Spleen (tissue), 7 donors: Measurements from ENCODE around the gene MYO16.

Source experiments
- POLR2AphosphoS5 ChIP-seq, 3 donors: sonication (generic); formaldehyde crosslinking; IDR thresholded peaks; one replicate each; pipeline ENCODE4 v1.5.1; 2017; ENCODE audit warnings: antibody characterized with exemption in 3 of 3
- TF ChIP-seq, protein P1 (sequence below), 11 experiments: fragments of 200-600 bp in 7 of 11; fragments of 450-650 bp in 4 of 11; sonication (generic) in 4 of 11; IDR thresholded peaks in 8 of 11; conservative IDR thresholded peaks in 3 of 11; 1 replicate in 7 of 11; 2 replicates in 4 of 11; pipeline versions ENCODE4 v1.4.0 to v1.8.0; 2016 to 2021; ENCODE audit warnings: antibody characterized with exemption in 11 of 11, inconsistent platforms in 4 of 11, mild to moderate bottlenecking in 1 of 11
- donor health status: DM: no; HTN: no; CAD: no; lungs with moderate emphysema.
- donor health status: DM: no; HTN: no; CAD: no.
- donor health status: DM: no; HTN: no; CAD: no.

DNA sequence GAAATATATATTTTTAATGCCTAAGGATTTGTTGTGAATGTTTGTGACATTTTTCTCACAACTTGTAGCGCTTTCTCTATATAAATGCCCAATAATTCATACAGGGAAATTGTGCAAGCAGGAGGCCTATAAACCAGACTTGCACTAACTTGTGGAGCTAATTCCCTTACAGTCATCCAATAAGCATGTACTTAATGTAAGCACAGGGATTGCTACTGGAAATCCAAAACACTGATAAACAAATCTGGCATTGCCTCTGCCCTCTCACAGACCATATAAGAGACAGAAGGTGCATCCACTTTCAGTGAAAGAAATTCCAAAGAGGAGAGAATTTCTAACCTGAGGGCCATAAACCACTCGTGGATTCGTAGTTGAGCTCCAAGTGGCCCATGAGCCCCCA, 518.8 kb downstream of the MYO16 start:
- TF ChIP-seq, protein P1, sequence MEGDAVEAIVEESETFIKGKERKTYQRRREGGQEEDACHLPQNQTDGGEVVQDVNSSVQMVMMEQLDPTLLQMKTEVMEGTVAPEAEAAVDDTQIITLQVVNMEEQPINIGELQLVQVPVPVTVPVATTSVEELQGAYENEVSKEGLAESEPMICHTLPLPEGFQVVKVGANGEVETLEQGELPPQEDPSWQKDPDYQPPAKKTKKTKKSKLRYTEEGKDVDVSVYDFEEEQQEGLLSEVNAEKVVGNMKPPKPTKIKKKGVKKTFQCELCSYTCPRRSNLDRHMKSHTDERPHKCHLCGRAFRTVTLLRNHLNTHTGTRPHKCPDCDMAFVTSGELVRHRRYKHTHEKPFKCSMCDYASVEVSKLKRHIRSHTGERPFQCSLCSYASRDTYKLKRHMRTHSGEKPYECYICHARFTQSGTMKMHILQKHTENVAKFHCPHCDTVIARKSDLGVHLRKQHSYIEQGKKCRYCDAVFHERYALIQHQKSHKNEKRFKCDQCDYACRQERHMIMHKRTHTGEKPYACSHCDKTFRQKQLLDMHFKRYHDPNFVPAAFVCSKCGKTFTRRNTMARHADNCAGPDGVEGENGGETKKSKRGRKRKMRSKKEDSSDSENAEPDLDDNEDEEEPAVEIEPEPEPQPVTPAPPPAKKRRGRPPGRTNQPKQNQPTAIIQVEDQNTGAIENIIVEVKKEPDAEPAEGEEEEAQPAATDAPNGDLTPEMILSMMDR (IDR thresholded peaks at IDR 0.05 in 8 of 11, conservative IDR thresholded peaks at IDR 0.05 in 3 of 11), result no peak
- no peak for TF ChIP-seq POLR2AphosphoS5 (IDR thresholded peaks at IDR 0.05)
